HG02588 (cell line): Measurements from ENCODE around the gene C6orf47.

Experiments used
- ATAC-seq: cut with Tn5 transposase; IDR thresholded peaks from one replicate; pipeline ENCODE4 v1.9.1; 2021; ENCODE audit warnings: mild to moderate bottlenecking, moderate library complexity; ENCODE audit not compliant: unreplicated experiment

C6orf47 gene

DNA sequence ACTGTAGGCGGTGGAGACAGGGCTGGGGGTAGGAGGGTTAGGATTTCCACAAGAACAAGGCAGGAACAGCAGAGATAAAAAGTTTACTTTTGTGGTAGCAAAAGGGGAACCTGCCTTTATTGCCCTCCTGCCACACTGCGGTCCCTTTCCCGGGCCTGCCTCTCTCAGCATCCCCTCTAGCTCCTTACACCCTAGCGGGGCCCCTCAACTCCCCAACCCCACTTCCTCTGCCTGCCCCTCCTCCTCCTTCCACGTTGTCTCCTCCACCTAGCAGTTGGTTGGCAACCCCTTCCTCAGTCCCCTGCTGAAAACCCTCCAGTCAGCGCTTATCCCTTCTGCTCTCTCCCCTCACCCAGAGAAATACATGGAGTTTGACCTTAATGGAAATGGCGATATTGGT is 44.8 kb downstream of the C6orf47 start:
- ATAC-seq: no peak

DNA sequence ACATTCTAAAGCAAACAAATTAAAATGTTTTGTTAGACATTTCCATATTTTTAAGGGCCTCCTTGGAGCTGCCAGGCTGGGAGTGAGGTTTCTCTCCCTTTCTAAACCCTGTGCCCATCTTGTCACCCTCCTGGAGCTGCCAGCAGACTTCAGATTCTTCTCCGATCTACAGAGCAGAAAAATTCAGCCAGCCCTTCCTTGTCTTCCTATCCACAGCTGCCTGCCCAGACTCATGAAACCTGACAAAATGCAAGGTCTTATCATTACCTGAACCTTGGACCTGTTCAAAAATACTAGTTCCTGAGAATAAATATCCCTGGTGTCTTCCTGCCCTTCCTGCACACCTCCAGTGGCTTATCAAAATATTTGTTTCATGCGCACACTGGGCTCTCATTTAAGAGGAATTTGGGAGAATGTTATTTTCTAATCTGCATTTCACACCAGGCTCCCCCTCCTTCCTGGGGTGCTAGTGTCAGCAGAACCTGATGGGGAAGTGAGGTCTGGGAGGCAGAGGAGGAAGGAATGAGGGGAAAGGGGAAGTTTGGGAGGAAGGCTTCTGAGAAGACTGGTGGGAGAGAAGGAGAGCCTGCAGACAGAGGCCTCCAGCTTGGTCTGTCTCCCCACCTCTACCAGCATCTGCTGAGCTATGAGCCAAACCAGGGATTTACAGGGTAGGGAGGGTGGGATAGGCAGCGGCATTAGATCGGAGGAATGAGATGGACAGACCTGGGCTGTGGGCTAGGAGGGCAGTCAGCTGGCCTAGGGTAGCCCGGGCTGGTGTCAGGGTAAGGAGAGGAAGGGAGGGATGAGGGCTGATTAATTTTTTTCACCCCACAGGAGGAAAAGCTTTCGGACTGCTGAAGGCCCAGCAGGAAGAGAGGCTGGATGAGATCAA is 45.6 kb downstream of the C6orf47 start, which contains the start of gene AIF1:
TSS of gene AIF1 (plus strand) at position 551 of the 895 bp plus-strand sequence. CDS start at position 647, 96 bp downstream.
- no peak for ATAC-seq

DNA sequence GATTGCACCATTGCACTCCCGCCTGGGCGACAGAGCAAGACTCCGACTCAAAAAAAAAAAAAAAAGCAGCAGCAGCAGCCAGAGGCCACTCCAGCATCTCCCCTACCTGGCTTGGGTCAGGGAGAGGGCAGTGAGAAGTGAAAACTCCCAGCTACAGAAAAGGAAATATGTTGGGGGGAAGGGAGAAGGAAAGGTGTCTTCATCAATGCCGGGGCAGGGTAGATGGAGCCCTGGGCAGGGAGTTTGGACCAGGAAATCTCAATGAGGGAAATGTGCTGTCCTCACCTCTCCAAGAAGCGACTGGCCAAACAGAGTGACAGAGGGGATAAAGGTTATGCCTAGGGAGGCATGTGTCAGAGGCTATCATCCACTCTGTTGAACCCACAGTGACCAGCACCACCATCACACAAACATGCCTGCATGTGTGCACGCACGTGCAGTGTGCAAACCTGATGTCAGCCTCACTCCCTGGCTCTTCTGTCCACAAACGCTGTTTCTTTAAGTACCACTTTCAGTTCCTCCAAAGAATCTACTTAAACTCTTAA is 46.4 kb downstream of the C6orf47 start:
- no peak for ATAC-seq

DNA sequence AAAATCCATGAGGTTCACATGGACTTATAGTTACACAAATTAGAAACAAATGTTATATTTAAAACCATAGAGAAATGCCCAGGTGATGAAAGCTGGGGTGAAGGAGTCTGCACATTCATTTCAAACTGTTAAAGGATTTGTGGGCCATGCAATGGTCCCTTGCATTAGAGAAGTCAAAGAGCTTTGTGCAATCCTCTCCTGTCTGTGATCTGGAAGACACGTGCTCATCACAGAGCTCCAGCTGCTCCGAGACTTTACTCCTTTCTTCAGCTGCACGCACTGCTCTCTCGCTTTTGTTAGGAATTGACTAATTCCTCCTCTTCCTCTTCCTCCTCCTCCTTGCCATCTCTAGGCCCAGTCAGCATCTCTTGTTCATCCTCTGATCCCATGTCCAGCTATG is 49.6 kb downstream of the C6orf47 start:
- no peak for ATAC-seq

- ATAC-seq: no peak
Observed at GRCh38 chr6:31609519-31610406, 50.8 kb downstream of the C6orf47 start.
